K562 (cell line): Measurements from ENCODE around the gene ADK. TPM values are rescaled to one million over a fixed set of nuclear protein-coding genes. Genes with fewer than 3 reads are reported as not detected.
A peak's percentile ranks its signal among the peaks of the same experiment; 100 is the strongest.

Source experiments
- ATAC-seq: fragments of 200-7000 bp; cut with Tn5 transposase; 3 replicates; pipeline ENCODE4 v1.9.1; 2020; ENCODE audit warnings: moderate library complexity
- BruUV-seq: library from RNA; stranded (reverse); fragments of 400-500 nt; replicated peaks from 2 replicates; lab custom pipeline; 2021; lab: Mats Ljungman, UMichigan
- CTCF ChIA-PET: fragments of 300-600 bp; formaldehyde crosslinking; extraction: SDS; loops from one replicate; lab custom pipeline; 2021; ENCODE audit warnings: low intra/inter-chr PET ratio; lab: Yijun Ruan, JAX
- POLR2A ChIA-PET: fragments of 300-600, 350-650 bp; sonication (Branson Sonifier 250); formaldehyde crosslinking; extraction: SDS; loops from one replicate; lab custom pipeline; 2021; ENCODE audit warnings: antibody characterized with exemption, inconsistent platforms; lab: Yijun Ruan, JAX
- DNase-seq, 4 experiments: peaks; one replicate each; pipeline versions ENCODE4 v3.0.0 to v3.0.0-alpha.2; 2011 to 2018; ENCODE audit warnings: low spot score in 3 of 4, mixed read lengths in 3 of 4; ENCODE audit errors: extremely low read depth in 1 of 4
- FAIRE-seq: peaks from 2 replicates; lab custom pipeline; 2011; peaks lifted over from hg19 to GRCh38; lab: Jason Lieb, UNC
- H2AFZ ChIP-seq: 2 replicates; pipeline ENCODE4 v1.6.0; 2011; ENCODE audit warnings: low read depth, low read length, control low read depth, inconsistent platforms
- H3K27ac ChIP-seq: fragments of 200-600 bp; 3 replicates; pipeline ENCODE4 v1.8.0; 2011; ENCODE audit warnings: low read depth, mild to moderate bottlenecking, control low read depth, inconsistent platforms, low read length, moderate library complexity, mixed read lengths; ENCODE audit errors: extremely low read depth
- H3K27me3 ChIP-seq, 2 experiments: fragments of 300-600 bp in 1 of 2; 2 replicates in 1 of 2; 3 replicates in 1 of 2; pipeline versions ENCODE4 v1.6.0 to v1.8.0; 2011; ENCODE audit warnings: inconsistent platforms in 2 of 2, low read length in 2 of 2, mild to moderate bottlenecking in 1 of 2, mixed read lengths in 1 of 2, moderate library complexity in 1 of 2; ENCODE audit not compliant: control insufficient read depth in 2 of 2, insufficient read depth in 2 of 2
- H3K36me3 ChIP-seq: fragments of 300-600 bp; 3 replicates; pipeline ENCODE4 v1.8.0; 2011; ENCODE audit warnings: mild to moderate bottlenecking, low read length, inconsistent platforms; ENCODE audit not compliant: control insufficient read depth, insufficient read depth
- H3K4me1 ChIP-seq, 2 experiments: fragments of 200-600 bp in 1 of 2; replicated peaks in 1 of 2; 2 replicates in 1 of 2; 3 replicates in 1 of 2; pipeline versions ENCODE4 v1.5.1 to v1.8.0; 2011; ENCODE audit warnings: inconsistent platforms in 2 of 2, low read length in 2 of 2, mild to moderate bottlenecking in 1 of 2, mixed read lengths in 1 of 2, moderate library complexity in 1 of 2; ENCODE audit not compliant: control insufficient read depth in 2 of 2, insufficient read depth in 2 of 2
- H3K4me2 ChIP-seq: 2 replicates; pipeline ENCODE4 v1.6.1; 2011; ENCODE audit warnings: low read length, control low read depth, inconsistent platforms, mixed read lengths; ENCODE audit not compliant: insufficient read depth
- H3K4me3 ChIP-seq: fragments of 200-600 bp; sonication (generic), shearing (Covaris generic); 2 replicates; pipeline ENCODE4 v1.5.1; 2016; ENCODE audit warnings: control low read depth, inconsistent platforms
- H3K79me2 ChIP-seq: fragments of 200-600 bp; 3 replicates; pipeline ENCODE4 v1.8.0; 2011; ENCODE audit warnings: low read length, inconsistent platforms; ENCODE audit not compliant: control insufficient read depth, insufficient read depth
- H3K9ac ChIP-seq, 2 experiments: 2 replicates each; pipeline versions ENCODE4 v1.6.0 to v1.6.1; 2011; ENCODE audit warnings: low read depth in 2 of 2, low read length in 2 of 2, control low read depth in 1 of 2, inconsistent platforms in 1 of 2, mild to moderate bottlenecking in 1 of 2, mixed read lengths in 1 of 2; ENCODE audit not compliant: insufficient read depth in 1 of 2
- H3K9me1 ChIP-seq: one replicate; pipeline ENCODE4 v1.6.0; 2011; ENCODE audit warnings: inconsistent platforms, mild to moderate bottlenecking, low read length, moderate library complexity; ENCODE audit not compliant: control insufficient read depth, insufficient read depth
- H3K9me3 ChIP-seq: replicated peaks from 2 replicates; pipeline ENCODE4 v1.5.1; 2011; ENCODE audit warnings: low read depth, low read length, inconsistent platforms; ENCODE audit not compliant: control insufficient read depth, insufficient read depth
- H4K20me1 ChIP-seq: replicated peaks from 2 replicates; pipeline ENCODE4 v1.6.1; 2011; ENCODE audit warnings: low read length, inconsistent platforms, mixed read lengths; ENCODE audit not compliant: control insufficient read depth, insufficient read depth
- FOSL1 ChIP-seq: fragments of 200-800 bp; sonication (Bioruptor generic); conservative IDR thresholded peaks from 2 replicates; pipeline ENCODE4 v1.6.1; 2016; ENCODE audit warnings: missing genetic modification characterization, missing compliant biosample characterization
- GATA2 ChIP-seq: sonication (generic); formaldehyde crosslinking; IDR thresholded peaks from 2 replicates; pipeline ENCODE4 v1.4.0; 2020; ENCODE audit warnings: mild to moderate bottlenecking, missing genetic modification reagents
- JUN ChIP-seq, 2 experiments: sonication (generic) in 1 of 2; formaldehyde crosslinking in 1 of 2; IDR thresholded peaks; 2 replicates each; pipeline versions ENCODE4 v1.6.1 to v1.8.0; 2012 to 2022; ENCODE audit warnings: borderline replicate concordance in 2 of 2, mild to moderate bottlenecking in 2 of 2, improper control_type of control experiment in 1 of 2, low read depth in 1 of 2, low read length in 1 of 2, missing genetic modification reagents in 1 of 2
- KDM5B ChIP-seq: fragments of 200-600 bp; sonication (generic); IDR thresholded peaks from 2 replicates; pipeline ENCODE4 v1.6.1; 2012; ENCODE audit warnings: low read depth, mild to moderate bottlenecking, moderate library complexity, low read length, control low read depth, inconsistent platforms; ENCODE audit not compliant: insufficient replicate concordance
- MCM2 ChIP-seq: fragments of 450-650 bp; IDR thresholded peaks from 2 replicates; pipeline ENCODE4 v1.6.1; 2017; ENCODE audit warnings: low read depth, mild to moderate bottlenecking
- NR3C1 ChIP-seq: sonication (generic); formaldehyde crosslinking; IDR thresholded peaks from 2 replicates; pipeline ENCODE4 v1.8.1; 2022; ENCODE audit warnings: missing genetic modification reagents
- RBM25 ChIP-seq: fragments of 200-400 bp; formaldehyde crosslinking; IDR thresholded peaks from 2 replicates; pipeline ENCODE4 v1.6.1; 2018; ENCODE audit warnings: low read length, low read depth, moderate library complexity; ENCODE audit not compliant: severe bottlenecking
- RFX1 ChIP-seq: fragments of 450-650 bp; IDR thresholded peaks from 2 replicates; pipeline ENCODE4 v1.6.1; 2016; ENCODE audit warnings: mild to moderate bottlenecking, moderate library complexity
- TARDBP ChIP-seq: fragments of 450-650 bp; IDR thresholded peaks from 2 replicates; pipeline ENCODE4 v1.6.1; 2016
- ZFP36 ChIP-seq: fragments of 150-350 bp; IDR thresholded peaks from 2 replicates; pipeline ENCODE4 v1.6.1; 2018; ENCODE audit warnings: low read length, low read depth; ENCODE audit not compliant: partially characterized antibody
- ZNF165 ChIP-seq: fragments of 250-450 bp; sonication (Bioruptor Pico); IDR thresholded peaks from 2 replicates; pipeline ENCODE4 v1.4.0; 2020; ENCODE audit warnings: borderline replicate concordance
- ZNF318 ChIP-seq, 2 experiments: fragments of 450-650 bp; IDR thresholded peaks; 2 replicates each; pipeline ENCODE4 v1.6.1; 2016; ENCODE audit warnings: mild to moderate bottlenecking in 2 of 2, borderline replicate concordance in 1 of 2, low read depth in 1 of 2, moderate library complexity in 1 of 2
- WGBS: fragments of 100-300 bp; shearing (Covaris generic); methylation state at CpG from one replicate; pipeline ENCODE4 v1.1.6; 2016; ENCODE audit warnings: low coverage, mixed read lengths; ENCODE audit not compliant: insufficient coverage; ENCODE audit errors: missing lambda C conversion rate; 5-methylcytosine and 5-hydroxymethylcytosine counted together
- in situ Hi-C: fragments of 300-500 bp; cut with MboI; formaldehyde crosslinking; loops from 4 replicates; pipeline ENCODE4 v1.15.0; 2018; ENCODE audit warnings: inconsistent platforms, mixed read lengths
- intact Hi-C: fragments of 100-400 bp; cut with micrococcal nuclease; formaldehyde crosslinking; loops from 2 replicates; pipeline ENCODE4 v1.14.2; 2022
- polyA plus RNA-seq, 8 experiments: library from polyadenylated mRNA; depleted of rRNA in 4 of 8; stranded (reverse) in 5 of 8; unstranded in 3 of 8; fragments of >200 nt; fragmentation: Nextera tagmentation in 2 of 8; fragmentation: Illumina TruSeq in 1 of 8; extraction: Ambion mirVana in 2 of 8; extraction: Trizol in 1 of 8; gene quantifications; 2 replicates each; pipeline versions ENCODE4 v1.2.1 to v1.2.3, GENCODE V29; 2011 to 2014; ENCODE audit warnings: inconsistent platforms in 1 of 8, missing spikeins in 1 of 8
- total RNA-seq, 7 experiments: library from RNA; depleted of rRNA in 6 of 7; stranded (reverse); fragments of >200 nt in 6 of 7; fragmentation: Illumina TruSeq in 2 of 7; extraction: Trizol in 2 of 7; gene quantifications; 2 replicates each; pipeline versions ENCODE4 v1.2.1 to v1.2.3, GENCODE V29; 2011 to 2021; ENCODE audit warnings: low replicate concordance in 1 of 7

The ADK gene
- total and polyA plus RNA-seq, 9 of the 15 experiments (the other 6 are each of a cell fraction or from before 2014, with no cell fraction given), result 54.2 to 97.8 (median 73.6) TPM

- TF ChIP-seq KDM5B (no peak), FOSL1 (tag) (no peak), TARDBP (no peak), MCM2 (no peak), ZNF165 (CRISPR knock-in tag) (no peak), NR3C1 (CRISPR knock-in tag) (no peak), RFX1 (no peak)
Measured at GRCh38 chr10:74704629-74705357, 553.8 kb downstream of the ADK start (continued).

- no peak for DNase-seq
- H3K36me3 ChIP-seq, result peaks cover 8% of the 10 kb centered on the region; the same call in 2 of the 3 replicates
- TF ChIP-seq ZNF318 (IDR thresholded peaks at IDR 0.05; ENCODE audit: borderline replicate concordance in 1 of 2, low read depth in 1 of 2), result no peak
- no peak for TF ChIP-seq JUN (IDR thresholded peaks at IDR 0.05; ENCODE audit: borderline replicate concordance, low read depth, low read length)
- no peak for TF ChIP-seq JUN (CRISPR knock-in tag; IDR thresholded peaks at IDR 0.05; ENCODE audit: borderline replicate concordance)
- TF ChIP-seq ZFP36, result peak; percentile 51
- no peak for TF ChIP-seq GATA2 (CRISPR knock-in tag)
- peak; percentile 72 for TF ChIP-seq RBM25
- TF ChIP-seq, all 486 proteins: peak for 2
- Histone ChIP-seq H2AFZ (no peak overlapping the region), H4K20me1 (no peaks in the 10 kb centered on the region), H3K4me3 (no peak overlapping the region), H3K4me1 (no peaks in the 10 kb centered on the region), H3K27ac (no peak overlapping the region), H3K79me2 (no peaks in the 10 kb centered on the region), H3K4me2 (no peak overlapping the region), H3K9me3 (no peaks in the 10 kb centered on the region), H3K9me1 (no peaks in the 10 kb centered on the region), H3K27me3 (no peaks in the 10 kb centered on the region), H3K9ac (no peak overlapping the region)
- BruUV-seq, result no TSS peak
- in situ Hi-C loops, result loop anchor here (10.0 kb wide), 1 partner anchor 451 kb away; no protein-coding TSS in a partner anchor
- WGBS, result 73% methylated on average over 3 of the region's 3 CpGs
- ChIA-PET POLR2A (no interaction called here), CTCF (no interaction called here)
- FAIRE-seq (no peak), ATAC-seq (no peak)
- intact Hi-C loops, result no loop called here
Measured at GRCh38 chr10:74705358-74705980, 554.4 kb downstream of the ADK start.
